ENCODE data around the gene RAB8B.

- TF ChIP-seq ZBTB21 (tag by site-specific recombination; IDR thresholded peaks at IDR 0.05) (no peak), CTCF (tag by site-specific recombination; IDR thresholded peaks at IDR 0.05) (no peak), ZBTB6 (tag by site-specific recombination; IDR thresholded peaks at IDR 0.05) (no peak), SP2 (tag by site-specific recombination; IDR thresholded peaks at IDR 0.05) (no peak), ZNF449 (tag by site-specific recombination; IDR thresholded peaks at IDR 0.05) (no peak), ZNF791 (tag by site-specific recombination; IDR thresholded peaks at IDR 0.05) (no peak), MEIS1 (CRISPR knock-in tag; IDR thresholded peaks at IDR 0.05; ENCODE audit: borderline replicate concordance) (no peak), ZNF311 (tag by site-specific recombination; IDR thresholded peaks at IDR 0.05; ENCODE audit: borderline replicate concordance) (no peak), ZNF785 (tag by site-specific recombination; IDR thresholded peaks at IDR 0.05) (no peak), TSHZ1 (tag by site-specific recombination; IDR thresholded peaks at IDR 0.05; ENCODE audit: borderline replicate concordance) (no peak), ZBTB49 (tag by site-specific recombination; IDR thresholded peaks at IDR 0.05; ENCODE audit: low read depth) (no peak), ZNF629 (tag by site-specific recombination; IDR thresholded peaks at IDR 0.05) (no peak), ZNF837 (tag by site-specific recombination; IDR thresholded peaks at IDR 0.05) (no peak)
Observed at GRCh38 chr15:63196842-63197241, 7.4 kb downstream of the RAB8B start.
